Lung microvascular endothelial cell (primary cell): ENCODE data around the gene CPLX4. TPM values are rescaled to one million over a fixed set of nuclear protein-coding genes. Genes with fewer than 3 reads are reported as not detected.

Source experiments
- DNase-seq, 2 donors: peaks; one replicate each; pipeline versions ENCODE4 v3.0.0 to v3.0.0-alpha.2; 2010; ENCODE audit warnings: low read depth in 2 of 2
- total RNA-seq: library from RNA; depleted of rRNA; stranded (reverse); fragments of >200 nt; gene quantifications from 2 replicates; pipeline ENCODE4 v1.2.1, GENCODE V29; 2014

CPLX4 gene
- total RNA-seq, 1 donor from 2014 or later: not detected

DNA sequence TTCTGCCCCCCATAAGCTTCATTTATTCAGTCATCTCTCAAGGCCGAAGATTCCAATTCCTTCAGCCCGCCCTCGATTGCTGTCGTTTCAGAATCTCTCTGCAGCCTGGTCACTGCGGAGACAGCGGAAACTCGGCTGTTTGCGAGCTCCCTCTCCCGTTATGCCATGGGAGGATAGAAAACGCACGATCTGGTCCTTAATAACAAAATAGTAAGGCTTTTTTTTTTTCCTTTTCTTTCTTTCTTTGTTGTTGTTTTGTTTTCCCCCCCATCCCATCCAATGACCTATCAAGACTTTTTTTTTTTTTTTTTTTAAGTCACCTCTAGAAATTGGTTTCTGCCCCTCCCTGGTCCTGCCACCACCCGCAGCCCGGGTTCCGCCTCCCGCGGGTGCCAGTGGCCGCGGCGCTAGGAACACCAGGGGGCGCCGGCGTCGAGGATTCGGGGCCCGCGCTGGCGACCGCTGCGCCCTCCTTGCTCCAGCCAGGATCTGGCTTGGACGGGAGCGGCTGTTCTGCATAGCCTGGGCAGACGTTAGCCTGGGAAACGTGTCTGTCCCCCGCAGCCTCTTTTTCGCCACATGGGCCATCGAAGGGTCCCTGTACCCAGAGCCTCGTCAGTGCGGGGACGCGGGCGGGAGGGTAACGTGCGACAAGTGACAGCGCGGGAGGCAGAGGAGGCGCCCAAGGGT is 10.1 kb downstream of the CPLX4 start:
- DNase-seq: peak; percentile 67 to 73

DNA sequence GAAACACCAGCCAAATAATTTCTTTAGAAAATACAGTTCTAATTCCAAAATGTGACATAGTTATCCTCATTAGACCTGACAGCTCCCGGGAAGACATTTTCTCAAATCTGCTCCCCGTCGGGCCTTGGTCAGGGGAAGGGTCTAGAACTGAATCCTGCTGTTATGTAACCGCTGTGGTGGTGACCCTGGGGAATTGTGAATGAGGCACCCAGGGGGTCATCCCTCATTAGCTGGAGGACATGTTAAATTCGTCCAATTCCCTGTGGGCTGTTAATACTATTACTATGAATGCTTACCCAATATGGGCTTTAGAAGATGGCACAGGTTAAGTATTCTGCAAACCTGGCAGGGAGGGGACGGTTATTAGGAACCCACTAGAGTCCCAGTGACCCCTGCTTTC is 11.8 kb downstream of the CPLX4 start:
- DNase-seq: no peak

DNA sequence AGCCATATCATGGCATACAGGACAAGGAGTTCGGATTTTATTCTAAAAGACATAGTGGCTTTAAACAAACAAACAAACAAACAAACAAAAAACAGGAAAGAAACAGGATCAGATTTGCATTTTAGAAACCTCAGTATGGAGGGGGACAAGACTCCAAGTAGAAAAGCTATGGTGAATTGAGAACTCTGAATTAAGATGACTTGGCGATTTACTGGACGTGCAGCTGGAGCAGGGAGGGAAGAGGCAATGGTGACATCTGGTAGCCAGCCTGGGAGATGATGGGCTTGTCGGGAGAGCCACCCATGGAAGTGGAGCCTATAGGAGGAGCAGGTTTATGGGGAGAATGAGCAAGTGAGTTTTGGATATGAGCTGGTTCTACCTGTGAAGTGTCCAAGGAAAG is 13.2 kb downstream of the CPLX4 start:
- DNase-seq: no peak

DNA sequence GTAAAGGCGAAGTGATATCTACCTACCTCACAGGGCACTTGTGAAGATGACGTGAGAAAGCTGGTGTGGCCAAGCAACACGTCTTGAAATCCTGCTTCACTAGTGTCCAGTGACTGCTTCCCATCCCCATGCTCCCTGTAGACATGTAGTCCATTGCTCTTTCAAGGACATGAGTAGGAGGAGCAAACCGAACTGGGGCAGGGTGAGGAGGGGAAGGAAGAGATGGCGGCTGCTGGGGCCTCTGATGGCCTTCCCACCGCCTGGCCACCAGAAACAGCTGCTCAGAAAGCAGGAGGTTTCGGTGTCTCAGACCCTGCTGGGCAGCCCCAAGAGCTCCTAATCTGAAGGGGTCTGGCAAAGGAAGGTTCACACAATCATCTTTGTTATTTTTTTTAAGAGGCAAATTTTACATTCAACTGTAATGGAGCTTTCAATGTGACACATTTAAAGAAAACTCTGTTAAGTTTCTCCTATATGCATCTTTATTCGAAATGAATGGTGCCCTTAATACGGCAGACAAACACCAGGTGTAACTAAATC is 14.7 kb downstream of the CPLX4 start:
- no peak for DNase-seq

DNA sequence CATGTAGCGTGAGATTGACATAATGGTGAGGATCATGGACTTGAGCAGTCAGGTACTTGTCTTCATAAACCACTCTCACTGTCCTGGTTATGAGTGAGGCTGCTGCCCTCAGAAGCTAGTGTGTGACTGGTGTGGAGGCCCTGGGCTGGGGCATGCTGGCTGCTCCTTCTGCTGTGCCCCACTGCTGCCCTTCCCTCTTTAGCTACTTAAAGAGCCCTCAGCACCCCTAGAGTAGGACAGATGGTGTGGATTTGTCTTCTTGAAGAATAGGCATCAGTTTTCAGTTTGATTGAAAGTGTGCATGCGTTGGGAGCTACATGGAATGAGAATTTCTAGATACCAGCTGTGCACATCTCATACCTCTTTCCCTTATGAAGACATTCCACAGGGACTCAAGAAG is 15.4 kb downstream of the CPLX4 start:
- no peak for DNase-seq

DNA sequence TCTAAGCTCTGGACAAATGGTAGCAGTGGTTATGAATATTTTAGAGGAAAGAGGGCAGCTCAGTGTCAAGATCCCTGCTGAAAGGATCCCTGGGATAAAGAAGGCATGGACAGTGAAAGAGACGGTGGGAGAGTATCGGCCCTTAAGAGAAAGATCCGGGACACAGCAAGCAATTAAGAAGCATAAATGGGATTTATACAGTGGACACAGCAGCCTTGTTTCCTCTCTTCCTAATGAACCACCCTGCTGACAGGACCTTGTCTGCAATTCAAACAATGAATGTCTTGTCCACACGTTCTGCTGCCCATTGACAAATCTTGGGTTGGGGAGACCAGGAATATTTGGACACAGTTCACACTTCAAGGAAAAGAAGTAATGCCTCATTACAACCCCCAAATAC is 16.5 kb downstream of the CPLX4 start:
- no peak for DNase-seq

DNA sequence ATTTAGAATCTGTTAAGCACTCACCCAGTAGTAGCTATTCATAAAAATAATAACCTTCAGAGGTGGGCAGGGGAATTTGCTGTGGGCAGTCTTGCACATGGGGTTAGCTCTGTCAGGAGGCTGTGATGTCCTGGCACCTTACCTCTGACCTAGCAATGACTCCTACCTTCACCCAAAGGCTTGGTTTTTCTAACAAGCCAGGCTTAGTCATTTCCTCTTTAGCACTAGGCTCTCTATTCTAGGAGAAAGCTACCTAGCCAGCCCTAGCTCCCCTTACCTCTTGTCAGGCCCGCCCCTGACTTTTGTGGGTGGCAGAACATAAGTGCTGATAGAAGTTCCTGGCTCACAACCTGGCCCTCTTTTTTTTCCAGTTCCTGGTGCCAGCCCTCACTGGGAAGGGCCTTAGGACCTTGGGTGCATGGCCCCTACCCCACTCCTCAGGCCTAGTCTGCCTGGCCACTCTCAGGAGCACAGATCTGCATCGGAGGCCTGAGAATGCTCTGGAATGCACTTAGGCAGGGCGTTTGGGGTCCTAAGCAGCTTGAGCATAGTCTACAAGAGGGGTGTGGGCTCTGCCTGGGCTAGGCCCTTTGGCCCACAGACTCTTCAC is 17.7 kb downstream of the CPLX4 start:
- no peak for DNase-seq

DNA sequence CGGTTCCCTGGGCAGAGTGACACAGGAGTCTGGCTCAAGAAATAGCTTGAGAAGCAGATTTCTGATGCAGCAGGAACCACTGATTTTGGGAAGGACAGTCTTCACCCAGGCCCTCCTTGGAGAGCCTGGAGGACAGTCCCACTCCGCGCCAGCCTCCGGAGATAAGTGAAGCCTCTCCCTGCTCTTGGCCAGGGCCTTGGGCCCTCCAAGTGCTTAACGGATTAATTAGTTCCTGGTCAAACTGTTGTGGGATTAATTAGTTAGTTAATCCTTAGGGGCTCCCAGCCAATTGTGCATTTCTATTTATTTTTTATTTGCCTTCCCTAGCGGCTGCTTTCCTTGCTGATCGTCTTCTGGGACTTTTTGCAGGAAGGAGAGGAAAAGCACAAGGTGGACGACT is 19.6 kb downstream of the CPLX4 start:
- DNase-seq: no peak

DNA sequence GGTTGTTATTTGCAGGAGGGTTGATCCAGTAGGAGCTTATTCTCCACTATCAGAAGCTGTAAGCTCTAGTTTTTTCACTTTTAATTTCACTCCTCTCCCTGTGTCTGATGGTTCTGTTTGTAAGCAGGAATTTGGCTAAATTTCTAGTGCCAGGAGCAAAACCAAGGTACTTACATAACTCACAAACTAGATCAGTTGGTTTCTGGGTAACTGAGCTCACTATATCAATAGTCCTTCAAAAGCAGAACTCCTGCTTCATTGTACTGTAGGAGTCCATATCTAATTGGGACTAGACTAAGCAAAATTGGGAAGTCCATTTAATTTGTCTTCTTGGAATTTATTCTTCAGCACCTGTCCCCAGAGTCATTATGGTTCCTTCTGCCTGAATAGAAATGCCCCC is 25.1 kb downstream of the CPLX4 start:
- DNase-seq: no peak

DNA sequence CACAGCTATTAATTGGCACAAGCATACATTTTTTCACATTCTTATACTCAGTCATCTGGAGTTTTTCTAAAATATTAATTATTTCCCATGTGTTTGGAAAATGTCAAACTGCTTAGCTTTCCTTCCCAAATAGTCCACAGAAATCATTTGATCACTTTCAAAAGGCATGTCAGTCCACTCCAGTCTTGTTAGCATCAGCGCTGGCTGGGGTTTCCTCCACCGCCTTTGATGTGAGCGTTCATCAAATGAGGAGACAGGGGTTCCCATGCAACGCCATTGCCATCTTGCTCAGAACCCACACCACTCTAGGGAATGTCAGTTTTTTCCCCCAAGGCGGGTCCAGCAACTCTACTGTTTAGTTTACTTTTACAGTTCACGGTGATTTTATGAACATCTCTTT is 32.1 kb downstream of the CPLX4 start:
- no peak for DNase-seq

DNA sequence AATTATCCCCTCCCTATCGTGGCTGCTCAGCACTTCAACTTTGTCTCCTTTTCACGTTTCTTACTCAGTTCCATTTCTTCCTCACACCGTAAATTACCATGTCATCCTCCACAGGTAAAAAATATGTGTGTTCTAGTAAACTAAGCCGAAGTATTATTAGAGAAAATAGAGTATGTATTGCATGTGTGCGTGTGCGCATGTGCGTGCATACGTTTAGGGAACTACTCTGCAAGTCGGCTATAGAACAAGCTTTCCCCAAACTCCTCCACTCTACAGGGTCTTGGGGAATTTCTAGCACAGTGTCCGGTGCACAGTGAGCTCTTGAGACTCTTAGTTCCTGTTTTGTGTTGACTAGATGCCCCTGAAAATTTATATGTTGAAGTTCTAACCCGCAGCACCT is 36.1 kb downstream of the CPLX4 start:
- DNase-seq: no peak

DNA sequence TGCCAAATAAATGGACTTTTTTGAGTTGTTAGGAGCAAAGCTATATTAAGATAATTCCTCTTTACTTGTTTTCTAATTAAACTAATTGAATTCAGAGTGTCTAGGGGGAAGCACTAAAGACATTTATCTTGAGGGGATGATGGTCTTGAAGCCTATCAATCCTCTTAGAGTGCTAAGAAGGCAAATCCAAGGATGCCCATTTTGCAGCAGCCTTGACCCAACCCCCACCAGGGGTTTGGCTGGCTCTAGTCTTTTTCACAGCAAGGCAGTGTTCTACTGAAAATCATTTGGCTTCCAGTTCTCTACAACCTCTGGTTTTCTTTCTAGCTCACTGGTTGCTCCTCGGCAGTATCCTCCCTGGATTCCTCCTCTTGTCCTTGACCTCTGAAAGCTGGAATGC is 38.7 kb downstream of the CPLX4 start:
- no peak for DNase-seq

DNA sequence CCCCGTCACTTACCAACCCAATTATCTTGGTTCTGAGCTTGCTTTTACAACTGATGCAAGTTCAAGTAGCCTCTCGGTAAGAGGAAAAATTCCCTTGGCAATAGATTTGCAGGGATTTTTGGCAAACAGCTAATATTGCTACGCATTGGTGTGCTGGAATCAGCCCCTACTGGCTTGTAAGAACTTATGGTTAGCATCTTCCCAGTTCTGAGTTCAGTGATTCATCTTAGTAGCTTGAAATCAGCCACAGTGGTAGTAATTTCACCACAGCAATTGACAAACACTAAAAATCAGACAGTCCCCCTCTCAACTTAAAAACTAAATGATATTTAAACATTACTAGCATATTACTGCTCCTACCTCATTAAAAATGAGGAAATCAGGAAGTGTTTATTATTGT is 39.3 kb downstream of the CPLX4 start:
- no peak for DNase-seq

DNA sequence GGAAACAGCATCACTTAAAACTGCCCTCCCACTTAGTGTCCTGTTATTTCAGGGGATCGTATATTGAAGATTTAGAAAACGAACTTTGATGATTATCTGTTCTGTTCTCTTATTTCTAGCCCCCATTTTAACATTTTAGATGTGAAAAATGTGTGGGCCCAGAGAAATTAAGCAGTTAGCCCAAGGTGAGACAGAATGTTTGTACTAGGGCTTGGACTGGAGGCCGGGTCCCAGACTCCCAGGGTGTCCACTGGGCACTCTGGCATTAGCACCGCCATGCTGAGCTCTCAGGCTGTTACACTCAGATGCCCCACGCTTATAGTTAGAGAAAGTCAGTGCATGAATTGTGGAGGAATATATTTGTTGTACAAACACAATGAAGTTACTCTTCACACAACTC is 39.7 kb downstream of the CPLX4 start:
- DNase-seq: no peak

DNA sequence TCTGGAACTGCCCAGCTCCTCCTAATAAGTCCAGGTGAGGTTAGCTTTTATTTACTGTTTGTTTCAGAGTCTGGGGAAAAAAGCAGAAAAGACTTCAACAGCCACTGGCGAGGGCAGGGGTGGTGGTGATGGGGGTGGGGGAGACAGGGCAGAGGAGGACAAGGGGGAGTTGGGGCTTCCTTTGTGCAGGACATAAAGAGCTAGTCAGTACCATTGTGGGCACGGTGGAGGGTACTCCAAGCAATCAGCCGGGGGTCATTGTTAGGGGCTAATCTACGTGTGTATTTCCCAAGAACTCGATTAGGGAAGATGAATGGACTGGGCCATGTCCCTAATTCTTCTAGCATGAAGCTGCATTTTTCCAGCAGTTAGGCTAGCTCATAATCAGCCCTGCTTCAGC is 42.4 kb downstream of the CPLX4 start:
- no peak for DNase-seq

DNA sequence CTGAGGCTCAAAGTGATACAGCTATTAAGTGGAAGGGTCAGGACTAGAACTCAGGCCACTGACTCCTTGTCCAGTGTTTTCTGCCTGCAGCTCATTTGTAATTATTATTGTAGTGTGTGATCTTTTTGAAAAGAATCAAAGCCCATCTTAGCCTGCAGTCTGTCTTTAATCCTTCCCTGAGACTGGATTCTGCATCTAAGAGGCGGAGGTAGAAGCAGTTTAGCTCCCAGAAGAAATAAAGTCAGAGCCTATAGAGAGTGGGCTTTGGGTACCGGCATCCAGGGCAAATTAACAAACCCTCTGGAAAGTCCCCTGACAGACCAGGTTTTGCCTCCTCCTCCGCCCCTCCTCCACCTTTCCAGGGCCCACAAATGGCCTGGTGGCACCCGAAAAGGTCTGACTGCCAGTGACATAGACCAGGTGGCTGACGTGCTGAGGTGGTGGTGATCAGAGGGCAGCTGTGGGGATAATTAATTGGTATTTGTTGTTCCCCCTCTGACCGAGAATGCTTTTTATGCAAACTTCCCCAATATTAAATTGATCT is 43.0 kb downstream of the CPLX4 start:
- DNase-seq: no peak

DNA sequence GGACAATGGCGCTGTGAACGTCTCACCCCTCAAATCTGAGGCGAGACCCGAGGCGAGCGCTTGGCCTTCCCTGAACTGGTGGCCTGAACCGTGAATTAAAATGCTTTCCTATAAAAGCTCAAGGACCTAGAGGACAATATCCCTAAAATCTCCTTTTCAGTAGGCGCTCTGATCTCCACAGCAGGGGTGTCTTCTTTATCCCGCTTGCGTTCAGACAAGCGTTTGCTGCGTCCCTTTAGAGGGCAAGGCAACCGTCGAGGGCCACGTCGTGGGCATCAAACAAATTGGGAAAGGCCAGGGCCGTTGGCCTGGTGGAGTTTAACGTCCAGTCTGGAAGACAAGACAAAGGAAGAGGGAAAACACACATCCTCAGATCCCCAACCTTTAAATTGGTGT is 43.9 kb downstream of the CPLX4 start:
- DNase-seq: no peak

DNA sequence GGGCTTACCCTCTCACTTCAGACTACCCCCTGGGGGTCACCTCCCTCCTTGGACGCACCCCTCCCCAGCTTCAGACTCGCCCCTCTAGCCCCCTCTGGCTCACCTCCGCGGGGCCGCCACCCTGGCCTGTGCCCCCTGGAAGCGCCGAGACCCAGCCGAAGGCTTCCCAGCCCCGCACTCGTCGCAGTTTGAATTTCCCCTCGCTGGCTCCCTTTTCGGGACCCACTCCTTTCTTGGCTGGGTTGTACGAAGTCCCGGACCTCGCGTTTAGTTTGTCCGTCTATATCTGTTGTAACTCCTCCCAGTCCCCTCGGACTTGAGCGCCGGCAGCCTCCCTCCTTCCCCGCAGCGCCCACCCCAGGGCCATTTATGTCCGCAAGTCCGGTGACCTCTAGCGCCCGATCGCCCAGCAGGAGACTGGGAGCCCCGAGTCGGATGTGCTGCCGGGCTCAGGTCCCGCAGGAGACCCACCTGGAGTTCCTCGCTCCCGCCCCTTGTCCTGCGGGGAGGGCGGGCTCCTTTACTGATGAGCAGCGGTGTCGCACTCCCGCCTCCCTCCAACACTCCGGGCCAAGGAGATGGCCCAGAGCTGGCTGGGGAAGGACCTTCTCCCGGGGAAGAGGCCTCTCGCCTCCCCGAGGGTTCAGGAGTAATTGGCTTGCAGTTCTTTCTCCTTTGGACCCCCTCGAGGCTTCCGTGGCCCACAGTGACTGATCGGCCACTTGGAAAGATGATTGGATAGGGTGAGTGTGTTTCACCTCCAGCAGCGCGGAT is 44.5 kb downstream of the CPLX4 start:
- no peak for DNase-seq

DNA sequence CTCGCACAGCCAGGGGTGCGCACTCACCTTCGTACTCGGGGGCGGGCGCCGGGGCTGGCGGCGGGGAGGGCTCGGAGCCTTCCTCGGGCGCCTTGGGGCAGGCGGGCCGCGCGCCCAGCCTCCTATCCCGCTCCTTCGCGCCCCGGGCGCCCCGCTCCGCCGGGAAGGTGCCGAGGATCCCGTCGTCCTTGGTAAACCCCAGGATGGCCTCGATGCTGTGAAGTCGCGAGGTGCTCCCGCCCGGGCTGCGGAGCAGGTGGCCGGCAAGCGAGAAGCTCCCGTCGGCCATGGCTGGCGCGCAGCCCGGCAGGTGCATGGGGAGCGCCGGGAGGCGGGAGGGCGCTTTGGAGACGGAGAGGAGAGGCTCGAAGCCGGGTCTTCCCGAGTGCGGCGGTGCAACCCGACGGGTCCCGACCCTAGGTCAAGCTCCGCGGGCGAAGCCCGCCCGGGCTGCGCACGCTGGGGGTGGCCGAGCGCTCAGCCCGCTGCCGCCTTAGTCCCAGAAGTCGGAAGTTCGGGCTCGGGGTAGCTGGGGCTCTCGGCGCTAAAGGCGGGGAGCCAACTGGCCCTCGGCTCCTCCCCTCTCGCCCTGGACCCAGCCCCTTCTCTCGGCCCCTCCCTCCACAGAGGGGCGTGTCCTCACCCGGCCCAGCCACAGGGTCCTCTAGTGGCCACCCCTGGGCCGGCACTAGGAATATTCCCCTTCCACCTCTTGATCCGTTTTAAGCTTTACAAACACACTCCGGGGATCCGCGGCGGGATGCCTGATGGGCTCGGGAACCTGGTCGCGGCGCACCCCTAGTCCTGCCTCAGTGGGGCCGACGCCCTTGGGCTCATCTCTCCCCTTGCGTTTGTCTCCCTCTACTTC is 45.3 kb downstream of the CPLX4 start, which contains the start of gene RAX:
Gene RAX (minus strand): TSS at position 564 of the 868 bp plus-strand sequence. CDS start 248 bp downstream, at position 316.
- DNase-seq: peak; percentile 17 to 27

DNA sequence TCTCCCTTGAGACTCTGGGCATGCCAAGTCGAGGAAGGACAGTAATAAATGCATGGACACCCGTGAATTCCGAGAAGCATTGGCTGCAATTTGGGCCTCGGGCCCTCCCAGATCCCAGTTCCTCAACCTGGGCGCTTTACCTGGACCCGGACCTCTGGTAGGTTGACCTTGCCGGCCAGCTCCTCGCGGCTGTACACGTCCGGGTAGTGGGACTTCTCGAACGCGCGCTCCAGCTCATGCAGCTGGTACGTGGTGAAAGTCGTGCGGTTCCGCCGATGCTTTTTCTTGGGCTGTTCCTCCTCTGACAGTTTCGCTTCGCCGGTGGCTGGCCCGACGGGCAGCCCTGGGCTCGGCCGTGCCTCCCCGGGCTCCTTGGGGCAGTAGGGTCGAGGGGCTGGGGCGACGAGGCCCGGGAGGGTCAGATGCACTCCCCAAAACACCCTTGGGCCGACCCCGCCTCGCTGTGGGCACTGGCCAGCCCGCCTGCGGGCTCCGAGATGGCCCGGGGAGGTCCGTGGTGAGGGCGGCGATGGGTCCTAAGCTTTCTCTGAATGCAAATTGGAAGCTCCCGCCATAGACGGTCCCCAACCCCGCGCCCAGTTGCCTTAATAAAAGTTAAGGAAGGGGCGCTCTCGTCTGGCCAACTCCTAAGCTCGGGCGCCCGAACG is 46.1 kb downstream of the CPLX4 start:
- no peak for DNase-seq
